ENCODE measurements around the gene ABCC11.

GRCh38 chr16:48292452-48292851, 45.1 kb upstream of the ABCC11 start:
- TF ChIP-seq, protein P1, sequence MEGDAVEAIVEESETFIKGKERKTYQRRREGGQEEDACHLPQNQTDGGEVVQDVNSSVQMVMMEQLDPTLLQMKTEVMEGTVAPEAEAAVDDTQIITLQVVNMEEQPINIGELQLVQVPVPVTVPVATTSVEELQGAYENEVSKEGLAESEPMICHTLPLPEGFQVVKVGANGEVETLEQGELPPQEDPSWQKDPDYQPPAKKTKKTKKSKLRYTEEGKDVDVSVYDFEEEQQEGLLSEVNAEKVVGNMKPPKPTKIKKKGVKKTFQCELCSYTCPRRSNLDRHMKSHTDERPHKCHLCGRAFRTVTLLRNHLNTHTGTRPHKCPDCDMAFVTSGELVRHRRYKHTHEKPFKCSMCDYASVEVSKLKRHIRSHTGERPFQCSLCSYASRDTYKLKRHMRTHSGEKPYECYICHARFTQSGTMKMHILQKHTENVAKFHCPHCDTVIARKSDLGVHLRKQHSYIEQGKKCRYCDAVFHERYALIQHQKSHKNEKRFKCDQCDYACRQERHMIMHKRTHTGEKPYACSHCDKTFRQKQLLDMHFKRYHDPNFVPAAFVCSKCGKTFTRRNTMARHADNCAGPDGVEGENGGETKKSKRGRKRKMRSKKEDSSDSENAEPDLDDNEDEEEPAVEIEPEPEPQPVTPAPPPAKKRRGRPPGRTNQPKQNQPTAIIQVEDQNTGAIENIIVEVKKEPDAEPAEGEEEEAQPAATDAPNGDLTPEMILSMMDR (IDR thresholded peaks at IDR 0.05): no peak
- no peak for TF ChIP-seq ZFX (IDR thresholded peaks at IDR 0.05; ENCODE audit: borderline replicate concordance)

All from 22Rv1 (cell line).